Osteocyte (in vitro differentiated cells): ENCODE data around the gene UBD. TPM values are rescaled to one million over a fixed set of nuclear protein-coding genes. Genes with fewer than 3 reads are reported as not detected.

Experiments used
- DNase-seq: peaks from one replicate; pipeline ENCODE4 v3.0.0; 2021; ENCODE audit warnings: mixed read lengths; ENCODE audit not compliant: unreplicated experiment; ENCODE audit errors: extremely low spot score
- H3K27ac Mint-ChIP-seq: one replicate; pipeline ENCODE4 v1.8.0; 2021; ENCODE audit warnings: mild to moderate bottlenecking, mixed read lengths; ENCODE audit not compliant: unreplicated experiment
- H3K27me3 Mint-ChIP-seq: one replicate; pipeline ENCODE4 v1.8.0; 2021; ENCODE audit warnings: mixed read lengths; ENCODE audit not compliant: unreplicated experiment
- H3K36me3 Mint-ChIP-seq: one replicate; pipeline ENCODE4 v1.8.0; 2021; ENCODE audit warnings: mixed read lengths; ENCODE audit not compliant: unreplicated experiment
- H3K4me1 Mint-ChIP-seq: one replicate; pipeline ENCODE4 v1.8.0; 2021; ENCODE audit warnings: mixed read lengths; ENCODE audit not compliant: unreplicated experiment
- H3K4me3 Mint-ChIP-seq: one replicate; pipeline ENCODE4 v1.8.0; 2021; ENCODE audit warnings: mild to moderate bottlenecking, moderate library complexity, mixed read lengths; ENCODE audit not compliant: unreplicated experiment
- H3K9me3 Mint-ChIP-seq: one replicate; pipeline ENCODE4 v1.8.0; 2021; ENCODE audit warnings: mixed read lengths; ENCODE audit not compliant: unreplicated experiment
- CTCF ChIP-seq: fragments of 200-600 bp; sonication (generic); IDR thresholded peaks from 2 replicates; pipeline ENCODE4 v1.5.0; 2021; ENCODE audit warnings: antibody characterized with exemption, mild to moderate bottlenecking, moderate library complexity
- total RNA-seq: library from RNA; stranded (reverse); gene quantifications from 2 replicates; pipeline ENCODE4 v1.2.1, GENCODE V29; 2021

Gene UBD
- total RNA-seq, 1 donor from 2014 or later, result not detected

- no peak for TF ChIP-seq CTCF
- Mint-ChIP-seq H3K4me1 (no peaks in the 10 kb centered on the region), H3K27ac (no peak overlapping the region), H3K4me3 (no peak overlapping the region), H3K27me3 (peaks cover 22% of the 10 kb centered on the region), H3K36me3 (no peaks in the 10 kb centered on the region), H3K9me3 (no peaks in the 10 kb centered on the region)
- no peak for DNase-seq
Measured at GRCh38 chr6:29567991-29568390, 8.5 kb upstream of the UBD start.

GRCh38 chr6:29567541-29567940 lies 8.0 kb upstream of the UBD start:
- Mint-ChIP-seq H3K4me1 (no peaks in the 10 kb centered on the region), H3K4me3 (no peak overlapping the region), H3K27me3 (peaks cover 24% of the 10 kb centered on the region), H3K27ac (no peak overlapping the region), H3K36me3 (no peaks in the 10 kb centered on the region), H3K9me3 (no peaks in the 10 kb centered on the region)
- no peak for TF ChIP-seq CTCF
- DNase-seq, result no peak

- no peaks in the 10 kb centered on the region for H3K36me3 Mint-ChIP-seq
- H3K4me3 Mint-ChIP-seq, result no peak overlapping the region
- no peak for DNase-seq
- H3K9me3 Mint-ChIP-seq, result no peaks in the 10 kb centered on the region
- H3K4me1 Mint-ChIP-seq, result no peaks in the 10 kb centered on the region
- H3K27ac Mint-ChIP-seq, result no peak overlapping the region
- H3K27me3 Mint-ChIP-seq, result peaks cover 20% of the 10 kb centered on the region
- TF ChIP-seq CTCF, result no peak
Measured at GRCh38 chr6:29566856-29567255, 7.3 kb upstream of the UBD start.

DNA sequence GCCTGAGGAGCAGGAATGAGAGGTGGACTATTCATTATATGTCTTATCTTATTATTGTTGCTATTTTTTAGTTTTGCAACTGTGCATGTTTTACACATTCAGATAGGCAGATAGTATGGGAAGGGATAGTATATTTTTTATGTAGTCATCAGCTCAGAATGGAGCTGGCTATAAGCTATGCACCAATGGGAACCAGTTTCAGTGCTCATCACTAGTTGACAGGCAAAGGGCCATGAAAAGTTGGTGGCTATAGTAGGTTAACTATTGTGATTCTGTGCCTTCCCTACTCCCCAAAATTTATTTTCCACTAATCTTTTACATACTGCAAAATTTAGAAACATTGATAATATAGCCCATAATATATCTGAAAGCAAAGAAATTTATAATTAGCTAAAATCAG lies 5.3 kb upstream of the UBD start:
- no peak for DNase-seq
- H3K4me3 Mint-ChIP-seq, result no peak overlapping the region
- H3K27me3 Mint-ChIP-seq, result peaks cover 23% of the 10 kb centered on the region
- no peak for TF ChIP-seq CTCF
- no peaks in the 10 kb centered on the region for H3K36me3 Mint-ChIP-seq
- H3K27ac Mint-ChIP-seq, result no peak overlapping the region
- no peaks in the 10 kb centered on the region for H3K4me1 Mint-ChIP-seq
- H3K9me3 Mint-ChIP-seq, result no peaks in the 10 kb centered on the region

- H3K4me1 Mint-ChIP-seq, result no peaks in the 10 kb centered on the region
- no peaks in the 10 kb centered on the region for H3K36me3 Mint-ChIP-seq
- no peak overlapping the region for H3K4me3 Mint-ChIP-seq
- no peaks in the 10 kb centered on the region for H3K9me3 Mint-ChIP-seq
- no peak for TF ChIP-seq CTCF
- no peak for DNase-seq
- peaks cover 29% of the 10 kb centered on the region for H3K27me3 Mint-ChIP-seq
- no peak overlapping the region for H3K27ac Mint-ChIP-seq
Measured at GRCh38 chr6:29563435-29563965, 4.0 kb upstream of the UBD start.
